Type B pancreatic cell (in vitro differentiated cells): ENCODE measurements around the gene ETV7. TPM values are rescaled to one million over a fixed set of nuclear protein-coding genes. Genes with fewer than 3 reads are reported as not detected.

Experiments used
- DNase-seq: peaks from one replicate; pipeline ENCODE4 v3.0.0; 2021; ENCODE audit warnings: mixed read lengths; ENCODE audit not compliant: unreplicated experiment; ENCODE audit errors: extremely low spot score
- H3K27ac Mint-ChIP-seq: 2 replicates; pipeline ENCODE4 v1.8.0; 2021; ENCODE audit warnings: mild to moderate bottlenecking, mixed read lengths
- H3K27me3 Mint-ChIP-seq: 2 replicates; pipeline ENCODE4 v1.8.0; 2021; ENCODE audit warnings: mixed read lengths
- H3K36me3 Mint-ChIP-seq: 2 replicates; pipeline ENCODE4 v1.8.0; 2021; ENCODE audit warnings: mixed read lengths
- H3K4me1 Mint-ChIP-seq: one replicate; pipeline ENCODE4 v1.8.0; 2021; ENCODE audit warnings: mixed read lengths; ENCODE audit not compliant: unreplicated experiment
- H3K4me3 Mint-ChIP-seq: 2 replicates; pipeline ENCODE4 v1.8.0; 2021; ENCODE audit warnings: mild to moderate bottlenecking, mixed read lengths
- H3K9me3 Mint-ChIP-seq: 2 replicates; pipeline ENCODE4 v1.8.0; 2021; ENCODE audit warnings: mixed read lengths
- total RNA-seq: library from RNA; stranded (reverse); gene quantifications from 2 replicates; pipeline ENCODE4 v1.2.1, GENCODE V29; 2021; ENCODE audit warnings: low replicate concordance
- TF ChIP-seq, protein P1 (sequence below): fragments of 200-600 bp; sonication (generic); conservative IDR thresholded peaks from 2 replicates; pipeline ENCODE4 v1.5.0; 2021; ENCODE audit warnings: antibody characterized with exemption, mild to moderate bottlenecking

The ETV7 gene
- total RNA-seq, 1 donor from 2014 or later, result 1.7 TPM

DNA sequence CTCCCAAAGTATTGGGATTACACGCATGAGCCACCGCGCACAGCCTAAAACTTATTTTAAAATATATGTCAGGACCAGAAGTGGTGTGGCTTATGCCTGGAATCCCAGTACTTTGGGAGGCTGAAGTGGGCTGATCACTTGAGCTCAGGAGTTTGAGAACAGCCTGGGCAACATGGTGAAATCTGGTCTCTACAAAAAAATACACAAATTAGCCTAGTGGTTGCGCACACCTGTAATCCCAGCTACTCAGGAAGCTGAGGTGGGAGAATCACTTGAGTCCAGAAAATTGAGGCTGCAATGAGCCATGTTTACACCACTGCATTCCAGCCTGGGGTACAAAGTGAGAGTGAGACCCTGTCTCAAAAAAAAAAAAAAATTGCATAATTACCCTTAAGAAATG, 41.4 kb upstream of the ETV7 start:
- Mint-ChIP-seq H3K27ac (no peak overlapping the region), H3K36me3 (no peaks in the 10 kb centered on the region), H3K9me3 (no peaks in the 10 kb centered on the region), H3K4me3 (no peak overlapping the region), H3K4me1 (peaks cover 2% of the 10 kb centered on the region), H3K27me3 (no peaks in the 10 kb centered on the region)
- DNase-seq, result no peak
- TF ChIP-seq, protein P1, sequence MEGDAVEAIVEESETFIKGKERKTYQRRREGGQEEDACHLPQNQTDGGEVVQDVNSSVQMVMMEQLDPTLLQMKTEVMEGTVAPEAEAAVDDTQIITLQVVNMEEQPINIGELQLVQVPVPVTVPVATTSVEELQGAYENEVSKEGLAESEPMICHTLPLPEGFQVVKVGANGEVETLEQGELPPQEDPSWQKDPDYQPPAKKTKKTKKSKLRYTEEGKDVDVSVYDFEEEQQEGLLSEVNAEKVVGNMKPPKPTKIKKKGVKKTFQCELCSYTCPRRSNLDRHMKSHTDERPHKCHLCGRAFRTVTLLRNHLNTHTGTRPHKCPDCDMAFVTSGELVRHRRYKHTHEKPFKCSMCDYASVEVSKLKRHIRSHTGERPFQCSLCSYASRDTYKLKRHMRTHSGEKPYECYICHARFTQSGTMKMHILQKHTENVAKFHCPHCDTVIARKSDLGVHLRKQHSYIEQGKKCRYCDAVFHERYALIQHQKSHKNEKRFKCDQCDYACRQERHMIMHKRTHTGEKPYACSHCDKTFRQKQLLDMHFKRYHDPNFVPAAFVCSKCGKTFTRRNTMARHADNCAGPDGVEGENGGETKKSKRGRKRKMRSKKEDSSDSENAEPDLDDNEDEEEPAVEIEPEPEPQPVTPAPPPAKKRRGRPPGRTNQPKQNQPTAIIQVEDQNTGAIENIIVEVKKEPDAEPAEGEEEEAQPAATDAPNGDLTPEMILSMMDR, result no peak

DNA sequence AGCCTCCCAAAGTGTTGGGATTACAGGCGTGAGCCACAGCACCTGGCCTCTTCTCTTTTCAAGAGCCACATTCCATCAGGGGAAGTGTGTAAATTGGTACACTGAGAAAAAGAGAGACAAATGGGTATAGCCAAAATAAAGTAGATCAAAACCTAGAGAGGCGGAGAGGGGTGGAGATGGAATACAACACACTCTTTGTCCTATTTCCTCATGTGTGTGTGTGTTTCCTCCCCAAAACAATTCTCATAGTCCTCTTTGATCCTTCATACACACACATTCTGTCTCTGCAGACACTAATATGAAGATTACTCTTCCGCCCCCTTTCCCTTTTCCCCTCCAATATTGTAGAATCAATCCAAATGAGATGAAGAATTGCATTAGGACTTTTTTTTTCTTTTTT, 39.2 kb upstream of the ETV7 start:
- Mint-ChIP-seq H3K4me1 (peaks cover 12% of the 10 kb centered on the region), H3K27me3 (no peaks in the 10 kb centered on the region), H3K36me3 (no peaks in the 10 kb centered on the region), H3K27ac (no peak overlapping the region), H3K4me3 (no peak overlapping the region), H3K9me3 (no peaks in the 10 kb centered on the region)
- TF ChIP-seq, protein P1, result no peak
- DNase-seq, result no peak

DNA sequence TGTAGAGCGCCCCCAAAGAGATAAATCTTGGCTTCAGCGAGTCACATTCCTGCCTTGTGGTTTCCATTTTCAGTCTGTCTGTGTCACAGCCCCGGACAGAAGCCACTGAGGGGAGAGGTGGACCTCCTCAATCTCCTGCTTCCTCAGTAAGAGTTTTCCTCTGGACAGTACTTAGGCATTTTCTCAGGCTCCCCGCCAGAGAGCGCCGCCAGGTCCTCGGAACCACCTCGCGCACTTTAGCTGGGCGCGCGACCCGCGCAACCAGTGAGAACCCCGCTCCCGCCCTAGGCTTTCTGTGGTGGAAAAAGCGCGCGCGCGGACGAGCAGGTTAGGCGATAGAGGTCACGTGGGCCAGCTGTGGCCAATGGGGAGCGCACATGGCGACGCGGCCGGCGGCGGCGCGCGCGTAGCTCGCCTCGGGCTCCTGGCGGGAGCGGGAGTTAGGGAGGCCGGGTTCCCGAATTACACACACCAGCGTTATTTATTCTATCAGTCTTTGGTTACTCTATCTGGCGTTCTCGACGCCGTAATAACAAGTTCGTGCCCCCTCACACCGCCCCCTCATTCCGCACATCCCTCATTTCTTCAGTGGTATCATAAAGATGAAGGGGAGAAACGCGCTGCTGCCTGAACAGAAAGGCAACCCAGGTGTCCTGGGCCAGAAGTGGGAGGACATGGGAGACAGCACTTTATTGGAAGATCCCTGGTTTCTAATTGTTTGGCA, 35.8 kb upstream of the ETV7 start:
- Mint-ChIP-seq H3K27me3 (no peaks in the 10 kb centered on the region), H3K27ac (peak overlapping the region; percentile 77), H3K4me3 (peak overlapping the region; percentile 93), H3K36me3 (no peaks in the 10 kb centered on the region), H3K9me3 (no peaks in the 10 kb centered on the region), H3K4me1 (peaks cover 12% of the 10 kb centered on the region)
- peak; percentile 100 for DNase-seq
- TF ChIP-seq, protein P1, result peak; percentile 71

DNA sequence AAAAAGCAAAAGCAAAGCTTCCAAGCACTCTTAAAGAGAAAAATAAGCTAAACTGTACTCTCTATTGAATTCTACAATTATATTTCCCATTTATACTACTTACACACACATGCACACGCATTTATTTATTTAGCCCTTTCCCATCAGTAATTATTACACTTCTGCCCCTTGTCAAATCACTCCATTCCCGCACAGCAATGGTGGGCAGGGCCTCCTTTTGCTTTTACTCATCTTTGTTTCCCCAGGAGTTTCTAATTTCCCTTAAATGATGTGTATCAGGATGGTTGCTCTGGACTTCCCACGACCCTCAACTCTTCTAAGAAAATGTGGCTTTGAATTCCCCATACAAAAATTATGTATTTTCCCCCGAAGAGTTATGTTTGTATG, 35.2 kb upstream of the ETV7 start:
- H3K36me3 Mint-ChIP-seq, result no peaks in the 10 kb centered on the region
- H3K27ac Mint-ChIP-seq, result peak overlapping the region; percentile 77
- no peak for DNase-seq
- TF ChIP-seq, protein P1, result no peak
- no peaks in the 10 kb centered on the region for H3K9me3 Mint-ChIP-seq
- H3K4me3 Mint-ChIP-seq, result peak overlapping the region; percentile 93
- peaks cover 12% of the 10 kb centered on the region for H3K4me1 Mint-ChIP-seq
- no peaks in the 10 kb centered on the region for H3K27me3 Mint-ChIP-seq

DNA sequence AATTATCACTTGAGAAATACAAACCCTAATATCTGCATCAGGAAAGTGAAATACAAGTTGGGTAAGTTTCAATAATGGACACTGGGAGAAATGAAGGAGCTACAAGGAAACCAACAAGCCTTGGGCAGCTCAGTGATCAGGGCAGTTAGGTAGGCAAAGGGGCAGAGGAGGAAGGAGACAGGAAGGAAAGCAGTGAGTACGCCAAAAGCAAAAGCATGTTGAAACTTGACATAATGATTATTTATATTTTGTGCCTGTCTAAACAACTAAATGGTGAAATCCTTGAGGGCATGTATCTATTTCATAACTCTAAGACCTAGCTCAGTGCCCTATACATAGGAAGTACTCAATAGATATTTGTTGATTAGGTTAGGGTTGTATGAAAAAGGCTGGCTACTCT, 31.8 kb upstream of the ETV7 start:
- Mint-ChIP-seq H3K4me3 (no peak overlapping the region), H3K27me3 (no peaks in the 10 kb centered on the region), H3K27ac (no peak overlapping the region), H3K9me3 (no peaks in the 10 kb centered on the region), H3K4me1 (peaks cover 12% of the 10 kb centered on the region), H3K36me3 (no peaks in the 10 kb centered on the region)
- DNase-seq, result no peak
- TF ChIP-seq, protein P1, result no peak
